ENCODE measurements around the gene DIRAS1. TPM values are rescaled to one million over a fixed set of nuclear protein-coding genes. Genes with fewer than 3 reads are reported as not detected.

Gene DIRAS1
- total RNA-seq, 1 experiment from 2014 or later, result 0.17 TPM

- Mint-ChIP-seq H3K4me1 (ENCODE audit: low read depth, unreplicated experiment) (peaks cover 8% of the 10 kb centered on the region), H3K27ac (ENCODE audit: unreplicated experiment) (no peak overlapping the region), H3K9me3 (ENCODE audit: low read depth, unreplicated experiment) (no peaks in the 10 kb centered on the region), H3K36me3 (ENCODE audit: insufficient read depth, unreplicated experiment) (no peaks in the 10 kb centered on the region), H3K27me3 (ENCODE audit: unreplicated experiment) (peaks cover 22% of the 10 kb centered on the region), H3K4me3 (ENCODE audit: low read depth, unreplicated experiment) (no peak overlapping the region)
- DNase-seq, result no peak
- BruUV-seq (replicated peaks), result no TSS peak
- CTCF ChIA-PET, result no interaction called here
- intact Hi-C loops (cut with micrococcal nuclease; ENCODE audit: unreplicated experiment), result no loop called here
- no peak for TF ChIP-seq CTCF (IDR thresholded peaks at IDR 0.05; ENCODE audit: unreplicated experiment)
These were observed 27.5 kb downstream of the DIRAS1 start for GRCh38 chr19:2693492-2694160.

GRCh38 chr19:2691951-2692350 is 29.2 kb downstream of the DIRAS1 start:
- peaks cover 22% of the 10 kb centered on the region for H3K27me3 Mint-ChIP-seq (ENCODE audit: unreplicated experiment)
- intact Hi-C loops (cut with micrococcal nuclease; ENCODE audit: unreplicated experiment), result no loop called here

GRCh38 chr19:2690856-2691255 is 30.3 kb downstream of the DIRAS1 start:
- no TSS peak for BruUV-seq (replicated peaks)
- no peak for DNase-seq
- peaks cover 8% of the 10 kb centered on the region for H3K4me1 Mint-ChIP-seq (ENCODE audit: low read depth, unreplicated experiment)
- H3K4me3 Mint-ChIP-seq (ENCODE audit: low read depth, unreplicated experiment), result no peak overlapping the region
- CTCF ChIA-PET, result no interaction called here
- no peaks in the 10 kb centered on the region for H3K9me3 Mint-ChIP-seq (ENCODE audit: low read depth, unreplicated experiment)
- H3K27me3 Mint-ChIP-seq (ENCODE audit: unreplicated experiment), result peaks cover 12% of the 10 kb centered on the region
- H3K27ac Mint-ChIP-seq (ENCODE audit: unreplicated experiment), result no peak overlapping the region
- intact Hi-C loops (cut with micrococcal nuclease; ENCODE audit: unreplicated experiment), result no loop called here
- no peak for TF ChIP-seq CTCF (IDR thresholded peaks at IDR 0.05; ENCODE audit: unreplicated experiment)
- H3K36me3 Mint-ChIP-seq (ENCODE audit: insufficient read depth, unreplicated experiment), result no peaks in the 10 kb centered on the region

More at GRCh38 chr19:2691951-2692350, 29.2 kb downstream of the DIRAS1 start:
- no peak for TF ChIP-seq CTCF (IDR thresholded peaks at IDR 0.05; ENCODE audit: unreplicated experiment)
- DNase-seq, result no peak
- CTCF ChIA-PET, result no interaction called here
- no TSS peak for BruUV-seq (replicated peaks)
- H3K4me1 Mint-ChIP-seq (ENCODE audit: low read depth, unreplicated experiment), result peaks cover 8% of the 10 kb centered on the region
- H3K9me3 Mint-ChIP-seq (ENCODE audit: low read depth, unreplicated experiment), result no peaks in the 10 kb centered on the region
- H3K36me3 Mint-ChIP-seq (ENCODE audit: insufficient read depth, unreplicated experiment), result no peaks in the 10 kb centered on the region
- no peak overlapping the region for H3K4me3 Mint-ChIP-seq (ENCODE audit: low read depth, unreplicated experiment)
- H3K27ac Mint-ChIP-seq (ENCODE audit: unreplicated experiment), result no peak overlapping the region

GRCh38 chr19:2686360-2686759 is 34.8 kb downstream of the DIRAS1 start:
- no peak overlapping the region for H3K4me3 Mint-ChIP-seq (ENCODE audit: low read depth, unreplicated experiment)
- no peak for DNase-seq
- CTCF ChIA-PET, result interaction anchor here (0.7 kb wide), 1 partner anchor 115 kb away, joined by 5 read pairs; no protein-coding TSS in a partner anchor
- intact Hi-C loops (cut with micrococcal nuclease; ENCODE audit: unreplicated experiment), result no loop called here
- BruUV-seq (replicated peaks), result no TSS peak
- no peak overlapping the region for H3K27ac Mint-ChIP-seq (ENCODE audit: unreplicated experiment)
- TF ChIP-seq CTCF (IDR thresholded peaks at IDR 0.05; ENCODE audit: unreplicated experiment), result no peak
- H3K9me3 Mint-ChIP-seq (ENCODE audit: low read depth, unreplicated experiment), result no peaks in the 10 kb centered on the region
- no peaks in the 10 kb centered on the region for H3K36me3 Mint-ChIP-seq (ENCODE audit: insufficient read depth, unreplicated experiment)
- no peaks in the 10 kb centered on the region for H3K27me3 Mint-ChIP-seq (ENCODE audit: unreplicated experiment)
- H3K4me1 Mint-ChIP-seq (ENCODE audit: low read depth, unreplicated experiment), result no peaks in the 10 kb centered on the region

Measured in Calu3 (cell line).